Measurements from ENCODE around the gene SLC45A1.

The SLC45A1 gene

DNA sequence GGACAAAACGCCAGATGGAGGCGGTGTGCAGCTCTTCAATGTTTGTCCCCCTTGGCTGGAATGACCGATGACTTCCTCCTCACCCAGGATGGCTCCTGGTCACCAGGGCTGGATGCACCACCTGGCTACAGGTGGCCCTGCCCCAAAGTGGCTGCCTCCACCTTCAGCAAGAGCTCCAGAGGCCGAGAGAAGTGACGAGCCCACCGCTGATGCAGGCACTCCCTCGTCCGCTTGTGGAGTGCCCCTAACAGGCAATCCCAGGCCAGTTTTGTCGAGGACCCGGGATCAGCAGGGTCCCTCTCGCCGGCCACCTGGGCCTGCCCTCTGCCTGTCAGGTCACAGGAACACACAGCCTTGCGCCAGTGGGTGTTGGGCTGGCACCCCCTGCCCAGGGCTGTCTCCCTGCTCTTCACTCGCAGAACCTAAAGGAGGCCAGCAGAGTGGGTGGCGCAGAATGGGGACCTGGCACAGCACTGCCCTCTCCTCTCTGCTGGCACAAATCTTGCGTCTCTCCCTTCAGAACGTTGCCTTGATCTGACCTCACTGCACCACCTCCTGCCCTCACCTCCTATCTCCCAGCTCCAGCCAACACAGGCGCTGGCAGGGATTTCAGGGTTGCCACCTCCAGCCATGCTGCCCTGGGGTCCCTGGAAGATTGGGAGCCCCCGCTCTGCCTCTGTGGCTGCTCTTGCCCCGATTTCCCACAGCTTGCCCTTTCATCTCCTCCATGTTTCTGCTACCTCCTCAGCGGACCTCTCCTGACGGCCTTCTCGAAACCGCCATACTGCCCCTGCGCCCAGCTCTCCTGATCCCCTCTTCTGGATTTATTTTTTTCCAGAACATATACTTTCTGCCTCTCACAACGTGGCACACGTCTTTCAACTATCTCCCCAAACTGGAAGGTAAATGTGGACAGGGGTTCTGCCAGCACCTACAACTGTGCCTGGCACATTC is 38.6 kb downstream of the SLC45A1 start:
- no peak for DNase-seq

DNA sequence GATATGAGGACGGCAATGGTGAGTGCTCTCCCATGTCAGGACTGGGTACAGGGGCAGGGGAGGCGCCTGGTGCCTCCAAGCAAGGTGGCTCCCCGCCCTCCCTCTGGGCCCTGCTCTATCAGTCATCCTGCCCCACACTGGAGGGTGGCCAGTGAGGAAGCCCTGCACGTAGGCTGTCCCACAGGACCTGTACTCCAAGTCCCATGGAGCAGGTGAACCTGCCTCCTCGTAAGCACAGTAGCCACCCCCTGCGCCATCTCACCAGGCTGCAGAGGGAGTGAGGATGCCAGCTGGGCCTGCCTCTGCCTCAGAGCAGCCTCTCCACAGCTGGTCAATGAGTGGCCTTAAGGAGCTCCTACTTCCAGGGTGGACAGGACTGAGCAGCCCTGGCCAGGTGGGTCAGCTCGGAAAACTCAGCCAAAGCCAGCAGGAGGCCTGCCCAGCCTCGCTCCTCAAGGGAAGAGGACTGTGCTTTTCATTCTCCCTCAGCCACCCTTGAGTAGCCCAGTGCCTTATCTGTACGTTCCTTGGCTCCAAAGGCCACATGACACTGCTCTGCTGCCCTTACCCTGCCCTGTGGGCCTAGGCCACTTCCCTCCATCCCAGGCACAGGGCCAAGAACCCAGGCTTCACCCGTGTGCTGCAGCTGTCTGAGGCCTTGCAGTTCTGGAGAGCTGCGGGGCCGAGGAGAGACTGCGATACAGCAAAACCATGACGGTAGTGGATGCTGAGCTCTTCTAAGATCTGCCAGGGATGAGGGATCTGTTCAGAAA is 39.6 kb downstream of the SLC45A1 start:
- DNase-seq: no peak

DNA sequence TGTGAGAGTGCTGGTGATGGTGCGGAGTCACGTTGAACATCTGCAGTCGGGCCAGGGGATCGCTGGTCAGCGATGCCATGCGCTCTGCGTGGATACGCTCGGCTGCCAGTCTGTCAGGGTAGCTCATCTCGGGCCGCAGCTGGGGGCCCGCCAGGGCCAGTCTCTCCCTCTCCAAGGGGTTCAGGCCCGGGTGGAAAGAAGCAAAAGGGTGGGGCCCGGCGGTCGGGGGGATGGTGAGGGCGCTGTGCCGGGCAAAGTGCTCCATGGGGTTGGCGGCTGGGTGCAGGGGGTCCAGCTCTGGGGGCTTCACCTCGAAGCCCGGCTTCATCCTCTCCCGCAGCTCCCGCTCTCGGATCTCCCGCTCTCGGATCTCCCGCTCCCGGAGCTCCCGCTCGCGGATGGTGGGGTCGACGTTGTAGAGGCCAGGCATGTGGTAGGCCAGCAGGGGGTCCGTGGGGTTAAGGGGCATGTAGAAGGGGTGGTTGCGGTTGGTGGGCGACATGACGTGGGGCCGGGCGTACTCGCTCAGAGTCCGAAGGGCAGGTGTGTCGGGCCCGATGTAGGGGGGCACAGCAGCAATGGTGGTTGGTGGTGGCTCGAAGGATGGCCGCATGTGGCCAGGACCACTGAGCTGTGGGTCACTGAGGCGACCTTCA is 40.5 kb downstream of the SLC45A1 start:
- DNase-seq: no peak

DNA sequence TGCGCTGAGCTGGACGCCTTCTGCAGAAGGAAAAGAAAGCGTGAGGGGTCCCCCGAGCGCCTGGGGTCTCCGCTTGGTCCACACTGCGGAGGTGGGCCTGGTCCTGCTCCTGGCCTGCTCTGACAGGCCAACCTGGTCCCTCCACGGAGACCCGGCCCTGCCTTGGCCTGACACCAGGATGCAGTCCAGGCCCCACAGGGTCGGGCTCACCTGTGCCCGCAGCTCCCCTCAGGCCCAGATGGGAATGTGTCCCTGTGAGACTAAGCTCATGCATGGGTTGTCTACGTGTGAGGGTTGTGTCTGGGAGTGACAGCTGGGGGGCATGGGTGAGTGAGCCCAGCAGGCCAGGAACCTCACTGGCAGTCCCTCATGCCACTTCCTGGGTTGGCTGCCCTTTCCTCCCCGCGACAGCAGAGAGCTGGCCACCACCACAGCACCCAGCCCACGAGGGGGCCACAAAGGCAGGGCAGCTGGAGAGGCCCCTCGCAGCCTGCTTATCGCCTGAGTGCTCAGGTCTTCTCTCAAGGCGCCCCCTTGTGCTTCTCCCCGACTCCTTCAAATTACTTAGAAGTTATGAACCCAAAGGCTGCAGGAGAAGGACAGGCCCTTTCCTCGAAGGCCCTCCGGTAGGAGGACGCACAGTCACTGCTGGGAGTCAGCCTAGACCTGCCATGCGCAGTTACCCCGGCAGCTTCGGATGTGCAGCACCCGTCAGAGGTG is 41.1 kb downstream of the SLC45A1 start:
- no peak for DNase-seq

DNA sequence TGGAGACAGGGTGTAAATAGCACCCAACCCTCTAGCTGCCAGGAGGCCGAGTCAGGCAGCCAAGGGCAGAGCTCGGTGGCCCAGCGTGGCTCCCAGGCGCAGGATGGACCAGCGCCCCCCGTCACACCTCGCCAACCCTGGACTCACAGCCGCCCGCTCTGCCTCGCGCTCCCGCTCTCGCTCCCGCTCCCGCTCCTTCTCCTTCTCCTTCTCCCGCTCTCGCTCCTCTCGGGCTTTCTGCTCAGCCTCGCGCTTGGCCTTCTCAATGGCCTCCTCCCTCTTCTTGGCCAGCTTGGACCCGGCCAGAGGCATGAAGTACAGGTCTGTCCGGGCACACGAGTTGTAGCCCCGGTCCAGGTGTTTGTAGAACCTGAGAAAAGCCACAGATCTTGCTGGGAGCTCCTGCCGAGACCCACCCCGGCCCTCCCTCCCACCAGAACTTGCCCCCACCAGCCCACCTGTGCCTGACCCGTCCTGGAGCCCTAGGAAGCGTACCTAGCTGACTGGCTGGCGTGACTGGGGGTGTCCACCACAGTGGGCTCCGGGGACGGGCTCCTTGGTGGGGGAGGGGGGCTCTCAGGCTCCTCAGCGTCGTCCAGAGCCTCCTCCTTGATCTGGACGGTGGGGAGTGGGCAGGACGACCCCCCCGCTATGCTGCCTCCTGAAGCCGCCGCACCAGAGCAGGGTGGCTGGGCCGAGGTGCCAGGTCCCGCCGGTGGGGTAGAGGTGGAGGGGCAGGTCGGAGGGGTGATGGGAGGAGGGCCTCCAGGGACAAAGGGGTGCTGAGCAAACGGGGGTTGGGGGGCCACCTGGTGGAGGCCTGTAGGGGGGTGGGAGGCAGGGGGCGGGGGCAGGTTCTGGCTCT is 41.9 kb downstream of the SLC45A1 start:
- no peak for DNase-seq

DNA sequence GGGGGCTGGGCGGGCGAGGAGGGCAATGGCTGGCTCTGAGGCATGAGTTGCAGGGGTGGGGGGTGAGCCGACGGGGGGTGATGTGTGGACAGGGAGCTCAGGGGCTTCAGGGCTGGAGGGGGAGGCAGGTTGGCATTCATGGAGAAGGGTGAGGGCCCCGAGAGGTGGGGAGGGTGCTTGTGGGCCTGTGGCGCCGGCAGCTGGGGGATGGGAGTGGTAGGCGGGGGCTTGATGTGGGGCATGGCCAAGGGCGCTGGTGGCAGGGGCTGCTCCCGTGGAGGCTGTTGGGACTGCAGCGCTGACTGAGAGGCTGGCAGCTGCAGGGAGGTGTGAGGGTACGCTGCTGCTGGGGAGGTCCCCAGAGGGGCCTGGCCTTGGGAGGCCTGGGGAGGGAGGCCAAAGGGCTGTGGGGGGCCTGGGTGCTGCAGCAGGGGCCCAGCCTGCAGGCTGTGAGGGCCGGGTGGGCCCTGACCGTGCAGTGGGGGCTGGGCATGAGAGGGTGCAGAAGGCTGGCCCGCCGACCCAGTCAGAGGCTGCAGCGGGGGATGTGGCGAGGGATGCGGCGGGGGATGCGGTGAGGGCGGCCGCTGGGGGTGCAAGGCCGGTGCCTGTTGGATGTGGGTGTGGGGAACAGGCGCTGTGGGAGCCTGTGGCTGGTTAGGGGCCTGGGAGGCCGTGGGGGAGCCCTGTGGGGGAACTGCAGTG is 42.7 kb downstream of the SLC45A1 start:
- DNase-seq: no peak

DNA sequence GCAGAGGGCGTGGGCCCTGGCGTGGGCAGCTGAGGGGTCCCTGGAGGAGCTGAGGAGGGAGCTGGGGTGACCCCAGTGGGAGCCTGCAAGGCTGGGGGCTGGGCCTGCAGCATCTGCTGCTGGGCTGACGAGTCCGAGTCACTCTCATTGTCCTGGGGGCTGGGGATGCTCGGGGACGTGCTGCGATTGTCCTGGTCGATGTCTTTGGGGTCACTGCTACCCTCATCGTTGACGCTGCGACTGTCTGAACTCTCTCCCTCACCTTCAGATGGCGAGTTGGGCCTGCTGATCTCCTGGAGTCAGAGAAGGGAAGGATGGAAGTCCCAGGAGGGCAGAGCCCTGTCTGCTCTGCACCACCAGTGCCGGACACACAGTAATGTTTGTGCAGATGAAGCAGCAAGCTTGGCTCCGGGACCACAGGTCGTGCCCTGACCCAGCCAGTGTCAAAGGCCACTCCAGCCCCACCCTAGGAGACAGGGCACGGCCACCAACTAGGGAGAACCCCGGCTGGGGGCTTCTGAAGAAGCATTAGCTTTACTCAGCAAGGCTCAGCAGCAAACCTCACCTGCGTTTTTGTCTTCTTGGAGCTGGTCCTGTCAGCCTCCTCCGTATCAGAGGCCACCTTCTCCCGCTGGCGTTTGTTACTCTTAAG is 43.4 kb downstream of the SLC45A1 start:
- no peak for DNase-seq

DNA sequence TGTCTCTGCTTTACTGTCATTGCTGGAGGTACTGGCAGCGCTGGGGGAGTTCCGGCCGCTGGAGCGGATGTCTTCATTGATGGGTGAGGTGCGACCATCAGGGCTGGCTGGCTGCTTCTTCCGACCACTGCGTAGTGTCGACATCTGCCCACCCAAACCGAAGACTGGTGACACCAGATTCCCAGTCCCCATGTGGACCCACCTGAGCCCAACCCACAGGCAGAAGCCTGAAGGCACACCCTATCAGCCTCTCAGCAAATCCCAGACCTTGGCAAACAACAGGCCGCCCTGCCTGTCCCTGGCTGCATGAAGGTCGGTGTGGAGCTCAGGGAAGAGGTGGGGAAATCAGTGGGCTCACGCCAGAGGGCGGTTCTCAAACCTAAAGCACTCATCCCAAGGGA is 44.8 kb downstream of the SLC45A1 start:
- no peak for DNase-seq

DNA sequence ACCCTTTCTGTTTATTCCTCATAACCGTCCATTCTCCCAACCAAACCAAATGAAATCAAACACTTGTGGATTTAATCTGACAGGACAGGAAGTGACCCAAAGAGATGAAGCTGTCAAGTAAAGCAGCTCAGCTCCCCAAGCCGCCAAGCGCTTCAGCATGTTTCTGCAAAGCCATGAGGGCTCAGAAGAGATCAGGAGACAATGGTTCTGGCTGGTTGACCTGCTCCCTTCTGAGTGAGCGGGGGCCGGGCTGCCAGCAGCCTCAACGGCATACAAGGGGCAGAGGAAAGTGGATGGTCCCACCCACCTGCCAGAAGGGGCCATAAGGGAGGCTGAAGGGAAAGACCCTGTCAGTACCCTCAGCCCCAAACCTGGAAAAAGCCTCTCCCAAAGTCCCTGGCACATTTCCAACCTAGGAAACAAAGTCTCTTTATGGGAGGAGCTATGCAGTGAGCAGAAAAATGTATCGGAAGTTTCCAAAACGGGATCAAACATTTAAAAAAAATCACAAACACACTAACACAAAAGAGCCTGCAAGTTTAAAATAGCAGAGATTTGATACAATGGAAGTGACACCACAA is 45.4 kb downstream of the SLC45A1 start:
- DNase-seq: no peak

DNA sequence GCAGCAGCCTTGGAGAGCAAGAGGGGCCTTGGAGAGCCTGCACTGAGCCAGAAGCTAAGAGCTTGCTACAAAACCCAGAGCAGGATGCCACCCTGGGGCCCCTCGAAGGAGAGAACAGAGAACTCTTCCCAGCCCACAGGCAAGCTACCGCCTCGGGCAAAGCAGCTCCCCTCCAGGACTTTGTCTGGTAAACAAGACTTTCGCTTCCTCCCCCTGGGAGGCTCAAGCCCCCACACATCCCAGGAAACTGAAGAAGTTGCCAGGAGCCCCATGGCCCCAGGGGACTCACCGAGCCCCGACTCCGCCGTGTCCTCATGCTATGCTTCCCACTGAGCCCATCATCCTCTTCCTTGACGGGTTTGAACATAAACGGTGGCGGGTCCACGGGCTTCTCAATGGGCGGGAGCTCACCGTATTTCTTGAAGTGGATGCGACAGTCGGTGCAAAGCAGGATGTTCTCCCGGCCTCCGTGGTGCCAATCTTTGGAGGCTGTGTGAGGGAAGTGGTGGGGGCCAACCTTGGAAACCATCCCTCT is 45.9 kb downstream of the SLC45A1 start:
- no peak for DNase-seq

DNA sequence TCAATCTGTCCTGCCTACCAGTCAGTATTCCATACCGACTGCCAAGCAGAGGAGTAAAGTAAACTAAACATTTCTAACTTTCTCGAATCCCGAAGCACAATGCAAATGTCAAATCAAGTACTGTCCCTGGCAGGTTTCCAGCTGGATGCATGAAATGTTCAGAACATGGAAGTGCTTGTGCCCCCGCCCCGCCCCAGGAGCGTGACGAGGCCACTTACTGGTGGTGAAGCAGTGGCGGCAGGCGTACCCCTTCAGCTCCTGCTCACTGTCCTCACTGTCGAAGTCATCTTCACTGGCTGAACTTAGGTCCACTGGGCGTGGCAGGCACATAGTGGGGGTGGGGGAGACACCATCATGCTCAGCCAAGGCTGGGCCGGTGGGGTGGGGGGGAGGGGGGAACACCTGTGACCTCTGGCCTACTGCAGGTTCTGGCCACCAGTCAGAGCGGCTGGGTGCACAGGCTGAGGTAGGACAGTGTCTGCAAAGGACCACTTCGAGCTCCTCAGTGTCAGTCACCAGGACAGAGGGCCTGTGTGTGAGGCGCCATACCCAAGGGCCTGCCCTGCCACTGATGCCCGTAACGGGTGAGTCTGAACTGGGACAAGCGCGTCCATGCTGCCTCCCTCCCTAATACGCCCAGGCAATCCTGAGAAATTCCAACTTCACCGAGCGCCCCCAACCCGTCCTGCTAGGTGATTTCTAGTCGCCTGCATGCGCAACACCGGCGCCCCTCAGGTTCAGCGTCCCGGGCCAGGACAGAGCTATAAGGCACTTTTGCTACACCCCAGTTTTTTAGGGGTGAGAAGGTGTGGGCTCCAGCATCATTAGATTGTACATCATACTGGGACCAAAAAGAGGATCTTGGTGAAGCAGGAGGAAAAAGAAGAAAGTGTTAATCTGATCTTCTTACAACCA is 46.9 kb downstream of the SLC45A1 start:
- DNase-seq: no peak

DNA sequence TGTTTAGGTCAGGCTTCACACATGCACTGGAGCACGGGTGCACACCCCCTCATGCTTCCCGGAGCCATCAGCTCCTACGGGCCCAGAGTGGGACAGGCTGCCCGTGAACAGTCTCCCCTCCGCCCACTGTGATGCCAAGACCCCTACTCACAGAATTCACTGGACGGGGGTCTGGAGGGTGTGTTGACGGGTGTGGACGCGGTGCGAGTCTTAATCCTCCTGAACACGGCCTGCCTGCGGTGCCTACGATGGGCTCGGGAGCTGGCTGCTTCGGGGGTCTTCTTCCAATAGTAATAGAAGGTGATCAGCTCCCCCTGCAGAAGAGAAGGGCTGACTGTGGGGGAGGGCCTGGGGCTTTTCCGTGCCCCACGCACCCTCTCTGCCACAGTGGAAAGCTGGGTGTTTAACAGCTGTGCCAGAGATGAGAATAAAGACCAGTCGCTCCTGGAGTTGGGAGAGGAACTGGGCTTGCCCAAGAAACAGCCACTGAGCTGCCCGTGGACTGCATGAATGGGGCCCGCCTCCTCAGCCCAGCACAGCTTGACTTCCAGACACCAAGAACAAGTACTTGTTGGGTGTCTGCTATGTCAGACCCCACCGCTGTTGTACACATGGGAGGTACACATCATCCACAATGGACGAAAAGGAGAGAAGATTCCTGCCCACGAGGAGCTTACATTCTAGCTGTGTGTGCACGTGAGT is 47.9 kb downstream of the SLC45A1 start:
- DNase-seq: no peak

DNA sequence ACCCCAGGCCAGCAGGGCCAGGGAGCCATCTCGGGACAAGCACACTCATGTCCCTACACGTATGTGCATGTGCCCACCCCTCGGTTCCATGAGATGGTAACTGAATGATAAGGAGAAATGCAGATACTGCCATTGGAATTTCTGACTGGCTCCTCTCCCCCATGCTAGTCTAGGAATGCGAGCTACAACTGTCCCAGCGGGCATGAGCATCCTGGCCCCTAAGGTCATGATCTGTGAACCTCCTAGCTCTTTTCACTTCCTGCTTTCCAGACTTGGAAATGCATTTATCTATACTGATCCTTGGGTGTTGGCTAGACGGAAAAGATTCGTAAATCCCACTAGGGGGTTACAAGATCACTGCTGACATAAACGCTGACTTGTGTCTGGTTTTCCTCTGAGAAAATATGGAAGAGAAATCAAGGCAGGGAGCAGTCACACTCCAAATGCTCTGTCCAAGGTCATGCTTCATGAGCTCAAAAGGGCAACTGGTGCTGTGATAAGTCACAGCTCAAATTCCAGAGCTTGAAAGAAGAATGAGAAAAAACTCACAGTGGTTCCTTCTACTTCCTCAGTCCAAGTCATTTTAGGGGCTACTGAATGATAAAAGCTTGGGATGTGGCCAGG is 49.8 kb downstream of the SLC45A1 start:
- no peak for DNase-seq

DNA sequence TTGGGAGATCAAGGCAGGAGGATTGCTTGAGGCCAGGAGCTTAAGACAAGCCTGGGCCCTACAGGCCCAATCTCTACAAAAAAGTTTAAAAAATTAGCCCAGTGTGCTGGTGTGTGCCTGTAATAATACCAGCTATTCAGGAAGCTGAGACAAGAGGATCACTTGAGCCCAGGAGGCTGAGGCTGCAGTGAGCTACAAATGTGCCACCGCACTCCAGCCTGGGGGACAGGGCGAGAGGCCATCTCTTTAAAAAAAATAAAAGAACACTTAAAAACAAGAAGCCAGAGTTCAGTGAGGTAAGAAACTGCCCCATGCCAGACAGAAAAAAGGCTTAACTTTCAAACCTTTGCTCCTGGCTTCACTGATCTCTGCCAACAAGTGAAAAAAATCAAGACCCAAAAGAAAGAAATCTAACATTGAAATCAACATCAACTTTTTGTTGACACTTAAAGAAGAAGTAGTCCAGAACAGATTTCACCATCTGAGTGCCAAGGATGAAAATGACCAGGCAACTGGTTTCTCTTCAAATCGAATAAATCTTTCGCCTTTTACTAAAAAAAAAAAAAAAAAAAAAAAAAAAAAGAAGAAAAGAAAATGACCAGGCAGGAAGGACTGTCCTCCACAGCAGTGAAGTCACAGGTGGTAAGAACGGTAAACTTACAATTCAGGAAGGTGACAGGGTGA is 51.2 kb downstream of the SLC45A1 start:
- no peak for DNase-seq

DNA sequence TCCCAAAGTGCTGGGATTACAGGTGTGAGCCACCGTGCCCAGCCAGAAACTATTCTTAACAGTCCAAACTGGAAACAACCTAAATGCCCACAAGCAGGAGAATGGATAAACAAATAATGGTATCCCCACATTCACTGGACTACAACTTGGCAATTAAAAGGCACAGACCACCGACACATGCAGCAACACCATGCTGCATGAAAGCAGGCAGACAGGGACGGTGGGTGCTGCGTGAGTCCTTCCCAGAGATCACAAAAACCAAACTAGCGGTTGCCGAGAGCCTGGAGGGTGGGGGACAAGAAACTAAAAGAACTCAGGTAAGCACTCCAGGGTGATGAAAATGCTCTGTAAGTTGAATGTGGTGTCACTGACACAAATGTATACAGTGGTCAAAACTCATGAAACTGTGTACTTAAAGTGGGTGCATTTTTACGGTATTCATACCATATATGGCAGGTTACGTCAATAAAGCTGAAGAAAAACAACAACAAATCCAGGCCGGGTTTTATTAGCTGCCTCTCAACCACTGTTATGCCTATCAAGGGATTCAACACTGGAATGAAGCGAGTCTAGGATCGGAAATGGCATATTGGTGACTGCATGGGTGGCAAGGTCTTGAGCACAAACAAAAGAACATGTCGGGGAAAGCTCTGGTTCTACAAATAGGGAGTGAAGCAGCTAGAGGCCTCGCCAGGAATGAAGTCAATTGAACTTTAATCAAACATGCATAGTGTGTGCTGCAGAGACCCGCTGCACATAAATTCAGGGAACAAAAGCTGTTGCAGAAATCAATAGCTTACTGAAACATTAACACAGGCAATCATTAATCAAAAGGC is 52.4 kb downstream of the SLC45A1 start:
- no peak for DNase-seq

DNA sequence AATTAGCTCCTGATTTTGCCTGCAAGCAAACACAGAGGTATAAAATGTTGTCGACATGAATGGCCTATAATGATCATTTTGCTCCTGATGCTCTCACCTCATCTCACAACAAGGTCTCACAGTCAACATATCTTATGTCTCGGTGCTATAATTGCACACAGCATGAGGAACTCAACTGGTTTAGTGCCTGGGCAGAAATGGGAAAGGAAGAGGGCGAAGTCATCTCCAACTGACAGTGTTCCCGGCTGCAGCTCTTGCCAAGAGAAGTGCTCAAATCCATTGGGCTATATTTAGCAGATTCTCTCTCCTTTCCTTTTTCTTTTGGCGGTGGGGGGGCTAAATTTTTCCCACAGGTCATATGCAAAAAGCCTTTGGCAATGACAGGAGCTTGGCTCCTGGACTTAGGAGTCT is 53.0 kb downstream of the SLC45A1 start:
- no peak for DNase-seq

Data from HCEC 1CT (cell line).